HEK293T (cell line): ENCODE data around the gene MYCBP.

Experiments used
- BHLHE40 ChIP-seq: fragments of 450-650 bp; IDR thresholded peaks from 2 replicates; pipeline ENCODE4 v1.6.1; 2016; ENCODE audit warnings: mild to moderate bottlenecking, moderate library complexity, borderline replicate concordance
- ELF4 ChIP-seq: fragments of 450-650 bp; IDR thresholded peaks from 2 replicates; pipeline ENCODE4 v1.6.1; 2017; ENCODE audit warnings: antibody characterized with exemption
- FOXA1 ChIP-seq: fragments of 450-650 bp; IDR thresholded peaks from 2 replicates; pipeline ENCODE4 v1.6.1; 2016; ENCODE audit warnings: mild to moderate bottlenecking
- FOXK2 ChIP-seq: fragments of 450-650 bp; IDR thresholded peaks from 2 replicates; pipeline ENCODE4 v1.6.1; 2016; ENCODE audit warnings: mild to moderate bottlenecking
- SP1 ChIP-seq: fragments of 450-650 bp; IDR thresholded peaks from 2 replicates; pipeline ENCODE4 v1.6.1; 2017

GRCh38 chr1:38865112-38865715, 7.9 kb downstream of the MYCBP start:
- TF ChIP-seq FOXA1 (no peak), ELF4 (no peak), SP1 (no peak), FOXK2 (no peak), BHLHE40 (no peak)
